Measurements from ENCODE around the gene GFPT1.

Gene GFPT1

DNA sequence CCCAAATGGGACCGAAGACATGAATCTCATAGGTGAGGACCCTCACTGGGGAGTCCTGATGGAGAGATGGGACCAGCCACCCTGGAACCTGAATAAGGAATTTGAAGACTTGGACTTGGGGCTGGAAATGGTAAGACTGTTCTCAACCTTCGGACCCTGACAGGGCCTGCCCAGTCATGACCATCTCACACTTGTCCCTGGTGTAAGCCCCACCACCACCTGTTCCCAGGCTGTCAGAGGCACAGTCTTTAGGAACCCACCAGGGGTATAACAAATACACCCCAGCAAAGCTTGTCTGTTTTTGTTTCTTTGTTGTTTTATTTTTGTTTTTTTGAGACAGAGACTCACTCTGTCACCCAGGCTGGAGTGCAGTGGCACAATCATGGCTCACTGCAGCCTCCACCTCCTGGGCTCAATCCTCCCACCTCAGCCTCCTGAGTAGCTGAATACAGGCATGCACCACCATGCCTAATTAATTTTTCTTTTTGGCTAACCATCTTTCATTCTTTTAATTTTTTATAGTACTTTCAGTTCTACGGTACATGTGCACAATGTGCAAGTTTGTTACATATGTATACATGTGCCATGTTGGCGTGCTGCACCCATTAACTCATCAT lies 106.1 kb downstream of the GFPT1 start:
- no peak for TF ChIP-seq EZH2phosphoT487 (conservative IDR thresholded peaks at IDR 0.05; ENCODE audit: low read length)
- no peak for TF ChIP-seq CTCF (IDR thresholded peaks at IDR 0.05; ENCODE audit: insufficient read depth, low read length, poor library complexity, severe bottlenecking)
- no peaks in the 10 kb centered on the region for H3K9me2 ChIP-seq (replicated peaks; ENCODE audit: insufficient read depth, low read length)
- no peak overlapping the region for H2AFZ ChIP-seq (ENCODE audit: low read depth, low read length, severe bottlenecking)
- H4K20me1 ChIP-seq (ENCODE audit: low read depth, low read length), result no peaks in the 10 kb centered on the region
- no peak overlapping the region for H3K9ac ChIP-seq (ENCODE audit: low read length)
- no peak overlapping the region for H3K4me2 ChIP-seq (ENCODE audit: low read depth, low read length, poor library complexity, severe bottlenecking)
- H3K4me3 ChIP-seq (ENCODE audit: insufficient read depth, low read length, poor library complexity, severe bottlenecking), result no peak overlapping the region
- H3F3A ChIP-seq (ENCODE audit: insufficient read depth), result no peaks in the 10 kb centered on the region
- no peaks in the 10 kb centered on the region for H3K9me3 ChIP-seq (ENCODE audit: insufficient read depth, low read length)
- no peaks in the 10 kb centered on the region for H3K27me3 ChIP-seq (ENCODE audit: low read length)
- no peak overlapping the region for H3K27ac ChIP-seq (ENCODE audit: low read depth, low read length)
- no peaks in the 10 kb centered on the region for H3K36me3 ChIP-seq (ENCODE audit: low read length)
- H3K79me2 ChIP-seq (ENCODE audit: insufficient read depth, low read length), result no peaks in the 10 kb centered on the region

DNA sequence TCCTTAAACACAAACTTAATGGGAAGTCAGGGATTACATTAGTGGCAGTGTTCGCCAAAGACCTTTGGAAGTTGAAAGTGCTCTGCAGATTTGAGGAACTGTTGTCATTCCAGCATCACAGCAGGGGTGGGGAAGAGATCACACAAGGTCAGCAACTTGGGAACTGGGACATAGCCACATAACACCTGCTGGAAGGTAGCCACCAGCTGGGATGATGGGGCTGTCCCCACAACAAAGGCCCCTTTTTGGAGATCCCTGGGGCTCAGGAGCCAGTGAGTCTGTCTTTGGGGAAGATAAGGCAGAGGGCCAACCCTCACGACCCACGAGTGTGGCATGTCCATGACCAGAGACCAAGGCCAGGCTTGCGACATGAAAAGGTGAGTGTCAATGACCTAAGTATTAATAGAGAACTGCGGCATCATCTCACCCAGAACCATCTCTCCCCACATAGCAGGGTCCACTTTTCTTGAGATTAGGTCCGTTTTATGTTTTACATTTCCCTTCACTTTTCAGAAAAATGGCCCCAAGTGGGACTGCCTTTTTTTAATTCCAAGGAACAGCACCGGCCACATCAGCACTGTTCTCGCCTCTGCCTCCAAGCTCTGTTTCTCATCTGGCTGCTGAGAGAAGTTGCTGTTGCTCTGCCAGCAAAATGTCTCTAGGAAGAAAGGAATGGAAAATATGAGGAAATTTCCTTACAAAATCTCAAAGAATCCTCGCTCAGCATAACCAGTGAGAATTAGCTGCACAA lies 106.9 kb downstream of the GFPT1 start:
- H3K36me3 ChIP-seq (ENCODE audit: low read length), result no peaks in the 10 kb centered on the region
- no peak overlapping the region for H3K4me3 ChIP-seq (ENCODE audit: insufficient read depth, low read length, poor library complexity, severe bottlenecking)
- H3K9me3 ChIP-seq (ENCODE audit: insufficient read depth, low read length), result no peaks in the 10 kb centered on the region
- no peaks in the 10 kb centered on the region for H3K9me2 ChIP-seq (replicated peaks; ENCODE audit: insufficient read depth, low read length)
- H3F3A ChIP-seq (ENCODE audit: insufficient read depth), result no peaks in the 10 kb centered on the region
- H3K27ac ChIP-seq (ENCODE audit: low read depth, low read length), result no peak overlapping the region
- no peak overlapping the region for H2AFZ ChIP-seq (ENCODE audit: low read depth, low read length, severe bottlenecking)
- H4K20me1 ChIP-seq (ENCODE audit: low read depth, low read length), result no peaks in the 10 kb centered on the region
- H3K27me3 ChIP-seq (ENCODE audit: low read length), result no peaks in the 10 kb centered on the region
- no peak for TF ChIP-seq EZH2phosphoT487 (conservative IDR thresholded peaks at IDR 0.05; ENCODE audit: low read length)
- no peak for TF ChIP-seq CTCF (IDR thresholded peaks at IDR 0.05; ENCODE audit: insufficient read depth, low read length, poor library complexity, severe bottlenecking)
- H3K9ac ChIP-seq (ENCODE audit: low read length), result no peak overlapping the region
- H3K4me2 ChIP-seq (ENCODE audit: low read depth, low read length, poor library complexity, severe bottlenecking), result no peak overlapping the region
- no peaks in the 10 kb centered on the region for H3K79me2 ChIP-seq (ENCODE audit: insufficient read depth, low read length)

- H2AFZ ChIP-seq (ENCODE audit: low read depth, low read length, severe bottlenecking), result no peak overlapping the region
- no peaks in the 10 kb centered on the region for H3K36me3 ChIP-seq (ENCODE audit: low read length)
- no peaks in the 10 kb centered on the region for H3K79me2 ChIP-seq (ENCODE audit: insufficient read depth, low read length)
- H3K9me2 ChIP-seq (replicated peaks; ENCODE audit: insufficient read depth, low read length), result no peaks in the 10 kb centered on the region
- TF ChIP-seq EZH2phosphoT487 (conservative IDR thresholded peaks at IDR 0.05; ENCODE audit: low read length) (no peak), CTCF (IDR thresholded peaks at IDR 0.05; ENCODE audit: insufficient read depth, low read length, poor library complexity, severe bottlenecking) (no peak)
- no peak overlapping the region for H3K9ac ChIP-seq (ENCODE audit: low read length)
- H3K4me2 ChIP-seq (ENCODE audit: low read depth, low read length, poor library complexity, severe bottlenecking), result no peak overlapping the region
- H3K27ac ChIP-seq (ENCODE audit: low read depth, low read length), result no peak overlapping the region
- no peaks in the 10 kb centered on the region for H4K20me1 ChIP-seq (ENCODE audit: low read depth, low read length)
- H3K4me3 ChIP-seq (ENCODE audit: insufficient read depth, low read length, poor library complexity, severe bottlenecking), result no peak overlapping the region
- H3K9me3 ChIP-seq (ENCODE audit: insufficient read depth, low read length), result no peaks in the 10 kb centered on the region
- no peaks in the 10 kb centered on the region for H3F3A ChIP-seq (ENCODE audit: insufficient read depth)
- H3K27me3 ChIP-seq (ENCODE audit: low read length), result no peaks in the 10 kb centered on the region
These were observed 107.8 kb downstream of the GFPT1 start for GRCh38 chr2:69279211-69279610.

Data from SU-DHL-6 (cell line).